ENCODE results near the gene PDCL3. TPM values are rescaled to one million over a fixed set of nuclear protein-coding genes. Genes with fewer than 3 reads are reported as not detected.

PDCL3 gene
- total RNA-seq, 1 donor from 2014 or later = 24.9 TPM

GRCh38 chr2:100616841-100617390, 54.1 kb downstream of the PDCL3 start:
- Mint-ChIP-seq H3K9me3 (peaks cover 6% of the 10 kb centered on the region), H3K36me3 (no peaks in the 10 kb centered on the region), H3K27me3 (ENCODE audit: insufficient read depth, low read depth) (peaks cover 4% of the 10 kb centered on the region), H3K27ac (no peak overlapping the region), H3K4me1 (no peaks in the 10 kb centered on the region), H3K4me3 (no peak overlapping the region)
- H3K27ac ChIP-seq = no peak overlapping the region
- no peaks in the 10 kb centered on the region for H3K27me3 ChIP-seq
- H3K9ac ChIP-seq = no peak overlapping the region
- no peak for DNase-seq (ENCODE audit: low spot score)
- H3K79me2 ChIP-seq (ENCODE audit: low read depth) = no peaks in the 10 kb centered on the region
- H3K9me3 ChIP-seq (ENCODE audit: low read depth) = no peaks in the 10 kb centered on the region
- H2AFZ ChIP-seq (replicated peaks) = no peak overlapping the region
- H4K20me1 ChIP-seq (ENCODE audit: low read depth) = no peaks in the 10 kb centered on the region
- no peaks in the 10 kb centered on the region for H3K4me1 ChIP-seq
- no peaks in the 10 kb centered on the region for H3F3A ChIP-seq (ENCODE audit: low read depth)
- no peaks in the 10 kb centered on the region for H3K36me3 ChIP-seq
- H3K4me3 ChIP-seq = no peak overlapping the region
- no peak overlapping the region for H3K4me2 ChIP-seq
- TF ChIP-seq EZH2phosphoT487 (IDR thresholded peaks at IDR 0.05) (no peak), EZH2 (IDR thresholded peaks at IDR 0.05) (no peak), CTCF (IDR thresholded peaks at IDR 0.05) (no peak)

- Mint-ChIP-seq H3K27me3 (ENCODE audit: insufficient read depth, low read depth) (peaks cover 4% of the 10 kb centered on the region), H3K9me3 (peaks cover 9% of the 10 kb centered on the region)
- H3K4me3 ChIP-seq = no peak overlapping the region
These were observed 57.2 kb downstream of the PDCL3 start for GRCh38 chr2:100619951-100620350.

DNA sequence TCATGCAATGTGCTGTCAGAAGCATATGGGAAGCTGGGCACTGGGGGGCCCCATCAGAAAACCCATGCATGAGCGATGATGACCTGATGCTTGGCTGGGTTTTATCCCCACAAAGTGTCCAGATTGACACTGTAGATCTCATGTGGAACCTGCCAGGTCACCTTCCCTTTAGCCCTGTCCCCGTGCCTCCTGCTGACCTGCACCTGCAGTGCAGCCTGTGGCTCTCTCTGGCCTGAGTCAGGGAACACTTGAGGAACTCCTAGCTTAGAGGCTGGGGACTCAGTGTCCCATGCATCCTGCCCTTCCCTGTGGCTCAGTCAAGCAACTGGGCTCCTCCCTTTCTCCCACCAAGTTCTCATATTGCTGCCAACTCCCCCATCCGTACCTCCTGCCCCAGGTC, 57.7 kb downstream of the PDCL3 start:
- no peaks in the 10 kb centered on the region for H3K9me3 ChIP-seq (ENCODE audit: low read depth)
- H3K36me3 ChIP-seq = no peaks in the 10 kb centered on the region
- H3K4me2 ChIP-seq = no peak overlapping the region
- H4K20me1 ChIP-seq (ENCODE audit: low read depth) = no peaks in the 10 kb centered on the region
- H3F3A ChIP-seq (ENCODE audit: low read depth) = no peaks in the 10 kb centered on the region
- no peak overlapping the region for H3K27ac ChIP-seq
- no peak overlapping the region for H3K9ac ChIP-seq
- Mint-ChIP-seq H3K4me3 (no peak overlapping the region), H3K4me1 (no peaks in the 10 kb centered on the region), H3K27ac (no peak overlapping the region), H3K9me3 (peaks cover 9% of the 10 kb centered on the region), H3K27me3 (ENCODE audit: insufficient read depth, low read depth) (peaks cover 4% of the 10 kb centered on the region), H3K36me3 (no peaks in the 10 kb centered on the region)
- DNase-seq (ENCODE audit: low spot score) = no peak
- TF ChIP-seq EZH2 (IDR thresholded peaks at IDR 0.05) (no peak), EZH2phosphoT487 (IDR thresholded peaks at IDR 0.05) (no peak)
- no peak overlapping the region for H2AFZ ChIP-seq (replicated peaks)
- H3K4me3 ChIP-seq = no peak overlapping the region
- H3K4me1 ChIP-seq = no peaks in the 10 kb centered on the region
- no peaks in the 10 kb centered on the region for H3K79me2 ChIP-seq (ENCODE audit: low read depth)
- H3K27me3 ChIP-seq = no peaks in the 10 kb centered on the region

More at GRCh38 chr2:100619951-100620350, 57.2 kb downstream of the PDCL3 start:
- Histone ChIP-seq H3K36me3 (no peaks in the 10 kb centered on the region), H3K9ac (no peak overlapping the region), H3K27me3 (no peaks in the 10 kb centered on the region), H2AFZ (replicated peaks) (no peak overlapping the region), H4K20me1 (ENCODE audit: low read depth) (no peaks in the 10 kb centered on the region), H3K9me3 (ENCODE audit: low read depth) (no peaks in the 10 kb centered on the region), H3F3A (ENCODE audit: low read depth) (no peaks in the 10 kb centered on the region), H3K27ac (no peak overlapping the region), H3K79me2 (ENCODE audit: low read depth) (no peaks in the 10 kb centered on the region), H3K4me1 (no peaks in the 10 kb centered on the region), H3K4me2 (no peak overlapping the region)
- Mint-ChIP-seq H3K27ac (no peak overlapping the region), H3K36me3 (no peaks in the 10 kb centered on the region), H3K4me1 (no peaks in the 10 kb centered on the region), H3K4me3 (no peak overlapping the region)
- TF ChIP-seq EZH2phosphoT487 (IDR thresholded peaks at IDR 0.05) (no peak), EZH2 (IDR thresholded peaks at IDR 0.05) (no peak), CTCF (IDR thresholded peaks at IDR 0.05) (no peak)
- no peak for DNase-seq (ENCODE audit: low spot score)

GRCh38 chr2:100621371-100621951, 58.7 kb downstream of the PDCL3 start:
- Histone ChIP-seq H3F3A (ENCODE audit: low read depth) (no peaks in the 10 kb centered on the region), H3K4me2 (no peak overlapping the region), H3K9ac (no peak overlapping the region), H3K4me3 (no peak overlapping the region), H3K79me2 (ENCODE audit: low read depth) (no peaks in the 10 kb centered on the region), H3K27me3 (no peaks in the 10 kb centered on the region), H3K9me3 (ENCODE audit: low read depth) (no peaks in the 10 kb centered on the region), H3K36me3 (no peaks in the 10 kb centered on the region), H3K4me1 (no peaks in the 10 kb centered on the region), H3K27ac (no peak overlapping the region), H2AFZ (replicated peaks) (no peak overlapping the region), H4K20me1 (ENCODE audit: low read depth) (no peaks in the 10 kb centered on the region)
- H3K36me3 Mint-ChIP-seq = no peaks in the 10 kb centered on the region
- no peak overlapping the region for H3K27ac Mint-ChIP-seq
- no peak for TF ChIP-seq EZH2phosphoT487 (IDR thresholded peaks at IDR 0.05)
- TF ChIP-seq EZH2 (IDR thresholded peaks at IDR 0.05) = no peak
- no peak for TF ChIP-seq CTCF (IDR thresholded peaks at IDR 0.05)
- H3K4me3 Mint-ChIP-seq = no peak overlapping the region
- DNase-seq (ENCODE audit: low spot score) = no peak
- no peaks in the 10 kb centered on the region for H3K4me1 Mint-ChIP-seq
- peaks cover 10% of the 10 kb centered on the region for H3K27me3 Mint-ChIP-seq (ENCODE audit: insufficient read depth, low read depth)
- peaks cover 9% of the 10 kb centered on the region for H3K9me3 Mint-ChIP-seq
